Prostate gland (tissue), 2 donors: ENCODE data around the gene ST7. TPM values are rescaled to one million over a fixed set of nuclear protein-coding genes. Genes with fewer than 3 reads are reported as not detected.

Experiments used
- DNase-seq: peaks from one replicate; pipeline ENCODE4 v3.0.0-alpha.2; 2019; ENCODE audit warnings: low spot score
- H3K27ac ChIP-seq, 2 donors: fragments of 200-600 bp; sonication (generic); 2 replicates each; pipeline ENCODE4 v1.5.1; 2017 to 2019
- H3K27me3 ChIP-seq: fragments of 200-600 bp; sonication (generic); replicated peaks from 2 replicates; pipeline ENCODE4 v1.5.1; 2019; ENCODE audit not compliant: insufficient read depth
- H3K36me3 ChIP-seq, 2 donors: fragments of 200-600 bp; sonication (generic); 1 replicate in 1 of 2; 2 replicates in 1 of 2; pipeline versions ENCODE4 v1.5.1 to v1.8.1; 2017 to 2019
- H3K4me1 ChIP-seq: fragments of 200-600 bp; sonication (generic); replicated peaks from 2 replicates; pipeline ENCODE4 v1.5.1; 2019
- H3K4me3 ChIP-seq, 2 donors: fragments of 200-600 bp; sonication (generic); 2 replicates each; pipeline ENCODE4 v1.5.1; 2017 to 2019
- H3K9me3 ChIP-seq: fragments of 200-600 bp; sonication (generic); 2 replicates; pipeline ENCODE4 v1.5.1; 2017
- CTCF ChIP-seq, 4 experiments: fragments of 200-600 bp in 2 of 4; fragments of 450-650 bp in 2 of 4; sonication (generic) in 2 of 4; IDR thresholded peaks; 1 replicate in 3 of 4; 2 replicates in 1 of 4; pipeline ENCODE4 v1.5.1; 2016 to 2019; ENCODE audit warnings: antibody characterized with exemption in 4 of 4, mild to moderate bottlenecking in 2 of 4, moderate library complexity in 2 of 4
- POLR2A ChIP-seq: fragments of 450-650 bp; IDR thresholded peaks from one replicate; pipeline ENCODE4 v1.6.1; 2016; ENCODE audit warnings: antibody characterized with exemption, mild to moderate bottlenecking
- POLR2AphosphoS5 ChIP-seq: sonication (generic); formaldehyde crosslinking; IDR thresholded peaks from one replicate; pipeline ENCODE4 v1.6.1; 2017; ENCODE audit warnings: antibody characterized with exemption
- WGBS: methylation state at CpG from one replicate; pipeline ENCODE4 v1.1.5; 2018; 5-methylcytosine and 5-hydroxymethylcytosine counted together
- intact Hi-C: fragments of 100-400 bp; cut with DNase I; formaldehyde crosslinking; loops from one replicate; pipeline ENCODE4 v1.14.2; 2022
- total RNA-seq, 2 donors: library from RNA; depleted of rRNA; stranded (reverse); fragments of >200 nt; gene quantifications; one replicate each; pipeline ENCODE4 v1.1.0, GENCODE V29; 2016

Gene ST7
- total RNA-seq, 2 donors from 2014 or later = 18.7 to 27.5 TPM

- Histone ChIP-seq H3K4me3 (no peak overlapping the region), H3K36me3 (no peaks in the 10 kb centered on the region), H3K9me3 (no peaks in the 10 kb centered on the region), H3K27me3 (no peaks in the 10 kb centered on the region), H3K4me1 (no peaks in the 10 kb centered on the region), H3K27ac (no peak overlapping the region)
- WGBS = 65% methylated on average over 2 of the region's 2 CpGs
- intact Hi-C loops = no loop called here
- DNase-seq = no peak
- no peak for TF ChIP-seq POLR2A
- TF ChIP-seq CTCF (IDR thresholded peaks at IDR 0.05) = no peak
These were observed 241.1 kb downstream of the ST7 start for GRCh38 chr7:117194445-117194844.

- no peaks in the 10 kb centered on the region for H3K27me3 ChIP-seq
- 88% methylated on average over 4 of the region's 4 CpGs for WGBS
- H3K4me1 ChIP-seq = no peaks in the 10 kb centered on the region
- no peak for TF ChIP-seq CTCF (IDR thresholded peaks at IDR 0.05)
- TF ChIP-seq POLR2A = no peak
- no peak for TF ChIP-seq POLR2AphosphoS5
- no peak for DNase-seq
- intact Hi-C loops = no loop called here
- H3K9me3 ChIP-seq = no peaks in the 10 kb centered on the region
- H3K27ac ChIP-seq = no peak overlapping the region
- H3K36me3 ChIP-seq = no peaks in the 10 kb centered on the region
- H3K4me3 ChIP-seq = no peak overlapping the region
These were observed 242.2 kb downstream of the ST7 start for GRCh38 chr7:117195361-117196029.

- WGBS = 93% methylated on average over 2 of the region's 2 CpGs
These were observed 246.8 kb downstream of the ST7 start for GRCh38 chr7:117200132-117200531.

GRCh38 chr7:117200786-117201458, 247.6 kb downstream of the ST7 start:
- 90% methylated on average over 4 of the region's 4 CpGs for WGBS
- H3K4me1 ChIP-seq = no peaks in the 10 kb centered on the region
- intact Hi-C loops = no loop called here
- no peak overlapping the region for H3K27ac ChIP-seq
- H3K36me3 ChIP-seq = no peaks in the 10 kb centered on the region
- no peaks in the 10 kb centered on the region for H3K9me3 ChIP-seq
- no peak for DNase-seq
- no peaks in the 10 kb centered on the region for H3K27me3 ChIP-seq
- no peak overlapping the region for H3K4me3 ChIP-seq
- TF ChIP-seq CTCF (IDR thresholded peaks at IDR 0.05) (no peak), POLR2AphosphoS5 (no peak), POLR2A (no peak)

More at GRCh38 chr7:117200132-117200531, 246.8 kb downstream of the ST7 start:
- DNase-seq = no peak
- Histone ChIP-seq H3K27me3 (no peaks in the 10 kb centered on the region), H3K4me3 (no peak overlapping the region), H3K9me3 (no peaks in the 10 kb centered on the region), H3K36me3 (no peaks in the 10 kb centered on the region), H3K4me1 (no peaks in the 10 kb centered on the region), H3K27ac (no peak overlapping the region)
- intact Hi-C loops = no loop called here
- TF ChIP-seq POLR2AphosphoS5 (no peak), CTCF (IDR thresholded peaks at IDR 0.05) (no peak), POLR2A (no peak)

GRCh38 chr7:117202511-117202910, 249.2 kb downstream of the ST7 start:
- no peaks in the 10 kb centered on the region for H3K27me3 ChIP-seq
- intact Hi-C loops = no loop called here
- TF ChIP-seq CTCF (IDR thresholded peaks at IDR 0.05) (no peak), POLR2A (no peak), POLR2AphosphoS5 (no peak)
- no peaks in the 10 kb centered on the region for H3K9me3 ChIP-seq
- DNase-seq = no peak
- H3K36me3 ChIP-seq = no peaks in the 10 kb centered on the region
- WGBS = 66% methylated on average over 3 of the region's 3 CpGs
- H3K27ac ChIP-seq = no peak overlapping the region
- no peaks in the 10 kb centered on the region for H3K4me1 ChIP-seq
- no peak overlapping the region for H3K4me3 ChIP-seq
